ENCODE measurements around the gene PTPRN2. TPM values are rescaled to one million over a fixed set of nuclear protein-coding genes. Genes with fewer than 3 reads are reported as not detected.

The PTPRN2 gene
- total and polyA plus RNA-seq, 2 donors (not counting 3 experiments of a cell fraction or from before 2014, with no cell fraction given) = 0.62 to 0.88 TPM

- no peaks in the 10 kb centered on the region for H3K36me3 ChIP-seq (ENCODE audit: control insufficient read depth in 2 of 2, extremely low read depth in 1 of 2, insufficient read depth in 2 of 2, low read length in 2 of 2)
- no peak overlapping the region for H3K9ac ChIP-seq (replicated peaks; ENCODE audit: extremely low read depth, insufficient read depth, low read length)
- H4K20me1 ChIP-seq (replicated peaks; ENCODE audit: control insufficient read depth, extremely low read depth, insufficient read depth, low read length) = no peaks in the 10 kb centered on the region
- dilution Hi-C loops (cut with MboI; ENCODE audit: extremely low pct_ligation_motif_present, low sequenced_read_pairs) (no loop called here), intact Hi-C loops (cut with micrococcal nuclease) (no loop called here)
- DNase-seq (ENCODE audit: low read depth, low spot score) = no peak
- H3K27ac ChIP-seq (ENCODE audit: insufficient read depth, low read depth, low read length) = no peak overlapping the region
- no peaks in the 10 kb centered on the region for H3K27me3 ChIP-seq (ENCODE audit: control insufficient read depth in 2 of 2, insufficient read depth in 2 of 2, low read length in 2 of 2)
- CTCF ChIA-PET = no interaction called here
- no peaks in the 10 kb centered on the region for H3K9me1 ChIP-seq (replicated peaks; ENCODE audit: control insufficient read depth, extremely low read depth, insufficient read depth, low read length)
- no peak for FAIRE-seq
- no peak overlapping the region for H2AFZ ChIP-seq (ENCODE audit: low read depth, low read length)
- H3K4me1 ChIP-seq (ENCODE audit: control insufficient read depth, extremely low read depth, insufficient read depth, low read length) = no peaks in the 10 kb centered on the region
- H3K9me3 ChIP-seq (replicated peaks; ENCODE audit: control insufficient read depth, insufficient read depth, low read length) = peaks cover 17% of the 10 kb centered on the region
- POLR2A ChIA-PET = no interaction called here
- H3K4me3 ChIP-seq (replicated peaks in 1 of 3; ENCODE audit: insufficient read depth in 1 of 3, low read depth in 1 of 3, low read length in 3 of 3) = no peak overlapping the region
- H3K4me2 ChIP-seq (ENCODE audit: insufficient read depth, low read length) = no peak overlapping the region
- H3K79me2 ChIP-seq (ENCODE audit: control insufficient read depth, insufficient read depth, low read length) = no peaks in the 10 kb centered on the region
- TF ChIP-seq EZH2 (IDR thresholded peaks at IDR 0.05; ENCODE audit: borderline replicate concordance, low read depth, low read length, severe bottlenecking) (no peak), JUN (IDR thresholded peaks at IDR 0.05; ENCODE audit: borderline replicate concordance, insufficient read depth, insufficient read length, low read depth) (no peak), FOS (IDR thresholded peaks at IDR 0.05; ENCODE audit: borderline replicate concordance, insufficient read depth, low read length) (no peak), GATA2 (IDR thresholded peaks at IDR 0.05; ENCODE audit: insufficient read depth, insufficient read length, low read depth, low read length) (no peak), POLR2AphosphoS5 (IDR thresholded peaks at IDR 0.05; ENCODE audit: insufficient read depth, low read depth, low read length) (no peak), MYC (IDR thresholded peaks at IDR 0.05; ENCODE audit: low read depth, low read length) (no peak), POLR2A (IDR thresholded peaks at IDR 0.05; ENCODE audit: low read depth, low read length) (no peak)
- TF ChIP-seq, protein P1, sequence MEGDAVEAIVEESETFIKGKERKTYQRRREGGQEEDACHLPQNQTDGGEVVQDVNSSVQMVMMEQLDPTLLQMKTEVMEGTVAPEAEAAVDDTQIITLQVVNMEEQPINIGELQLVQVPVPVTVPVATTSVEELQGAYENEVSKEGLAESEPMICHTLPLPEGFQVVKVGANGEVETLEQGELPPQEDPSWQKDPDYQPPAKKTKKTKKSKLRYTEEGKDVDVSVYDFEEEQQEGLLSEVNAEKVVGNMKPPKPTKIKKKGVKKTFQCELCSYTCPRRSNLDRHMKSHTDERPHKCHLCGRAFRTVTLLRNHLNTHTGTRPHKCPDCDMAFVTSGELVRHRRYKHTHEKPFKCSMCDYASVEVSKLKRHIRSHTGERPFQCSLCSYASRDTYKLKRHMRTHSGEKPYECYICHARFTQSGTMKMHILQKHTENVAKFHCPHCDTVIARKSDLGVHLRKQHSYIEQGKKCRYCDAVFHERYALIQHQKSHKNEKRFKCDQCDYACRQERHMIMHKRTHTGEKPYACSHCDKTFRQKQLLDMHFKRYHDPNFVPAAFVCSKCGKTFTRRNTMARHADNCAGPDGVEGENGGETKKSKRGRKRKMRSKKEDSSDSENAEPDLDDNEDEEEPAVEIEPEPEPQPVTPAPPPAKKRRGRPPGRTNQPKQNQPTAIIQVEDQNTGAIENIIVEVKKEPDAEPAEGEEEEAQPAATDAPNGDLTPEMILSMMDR (IDR thresholded peaks at IDR 0.05; ENCODE audit: extremely low read depth in 1 of 2, insufficient read depth in 1 of 2, low read depth in 1 of 2, low read length in 2 of 2) = no peak
- TF ChIP-seq, protein P2, sequence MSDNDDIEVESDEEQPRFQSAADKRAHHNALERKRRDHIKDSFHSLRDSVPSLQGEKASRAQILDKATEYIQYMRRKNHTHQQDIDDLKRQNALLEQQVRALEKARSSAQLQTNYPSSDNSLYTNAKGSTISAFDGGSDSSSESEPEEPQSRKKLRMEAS (IDR thresholded peaks at IDR 0.05; ENCODE audit: insufficient read depth, insufficient read length) = no peak
- no TSS peak for BruUV-seq (replicated peaks)
Measured at GRCh38 chr7:158040199-158040598, 547.4 kb downstream of the PTPRN2 start.

Data from endothelial cell of umbilical vein (primary cell).